Prostate gland (tissue), 2 donors: ENCODE measurements around the gene PLEKHF1. TPM values are rescaled to one million over a fixed set of nuclear protein-coding genes. Genes with fewer than 3 reads are reported as not detected.

Source experiments
- DNase-seq: peaks from one replicate; pipeline ENCODE4 v3.0.0-alpha.2; 2019; ENCODE audit warnings: low spot score
- H3K27ac ChIP-seq, 2 donors: fragments of 200-600 bp; sonication (generic); 2 replicates each; pipeline ENCODE4 v1.5.1; 2017 to 2019
- H3K27me3 ChIP-seq: fragments of 200-600 bp; sonication (generic); replicated peaks from 2 replicates; pipeline ENCODE4 v1.5.1; 2019; ENCODE audit not compliant: insufficient read depth
- H3K36me3 ChIP-seq, 2 donors: fragments of 200-600 bp; sonication (generic); 1 replicate in 1 of 2; 2 replicates in 1 of 2; pipeline versions ENCODE4 v1.5.1 to v1.8.1; 2017 to 2019
- H3K4me1 ChIP-seq: fragments of 200-600 bp; sonication (generic); replicated peaks from 2 replicates; pipeline ENCODE4 v1.5.1; 2019
- H3K4me3 ChIP-seq, 2 donors: fragments of 200-600 bp; sonication (generic); 2 replicates each; pipeline ENCODE4 v1.5.1; 2017 to 2019
- H3K9me3 ChIP-seq: fragments of 200-600 bp; sonication (generic); 2 replicates; pipeline ENCODE4 v1.5.1; 2017
- POLR2A ChIP-seq: fragments of 450-650 bp; IDR thresholded peaks from one replicate; pipeline ENCODE4 v1.6.1; 2016; ENCODE audit warnings: antibody characterized with exemption, mild to moderate bottlenecking
- POLR2AphosphoS5 ChIP-seq: sonication (generic); formaldehyde crosslinking; IDR thresholded peaks from one replicate; pipeline ENCODE4 v1.6.1; 2017; ENCODE audit warnings: antibody characterized with exemption
- WGBS: methylation state at CpG from one replicate; pipeline ENCODE4 v1.1.5; 2018; 5-methylcytosine and 5-hydroxymethylcytosine counted together
- intact Hi-C: fragments of 100-400 bp; cut with DNase I; formaldehyde crosslinking; loops from one replicate; pipeline ENCODE4 v1.14.2; 2022
- total RNA-seq, 2 donors: library from RNA; depleted of rRNA; stranded (reverse); fragments of >200 nt; gene quantifications; one replicate each; pipeline ENCODE4 v1.1.0, GENCODE V29; 2016
- TF ChIP-seq, protein P1 (sequence below), 4 experiments: fragments of 200-600 bp in 2 of 4; fragments of 450-650 bp in 2 of 4; sonication (generic) in 2 of 4; IDR thresholded peaks; 1 replicate in 3 of 4; 2 replicates in 1 of 4; pipeline ENCODE4 v1.5.1; 2016 to 2019; ENCODE audit warnings: antibody characterized with exemption in 4 of 4, mild to moderate bottlenecking in 2 of 4, moderate library complexity in 2 of 4

The PLEKHF1 gene
- total RNA-seq, 2 donors from 2014 or later = 64.3 to 64.4 TPM

DNA sequence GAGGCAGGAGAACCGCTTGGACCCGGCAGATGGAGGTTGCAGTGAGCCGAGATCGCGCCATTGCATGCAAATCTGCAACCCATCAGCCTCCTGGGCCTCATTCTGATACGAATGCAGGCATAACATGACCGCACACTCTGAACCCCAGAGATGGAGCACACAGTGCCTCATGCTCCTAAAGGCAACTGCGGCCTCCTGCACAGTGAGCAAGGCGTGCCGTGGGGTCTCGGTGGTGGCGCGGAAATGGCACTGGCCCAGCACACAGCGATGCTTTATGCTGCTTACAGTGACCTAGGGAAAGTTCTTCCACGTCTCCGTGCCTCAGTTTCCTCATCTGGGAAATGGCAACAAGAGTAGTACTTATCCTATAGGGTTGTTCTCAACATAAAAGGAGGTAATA is 51.8 kb downstream of the PLEKHF1 start:
- TF ChIP-seq, protein P1, sequence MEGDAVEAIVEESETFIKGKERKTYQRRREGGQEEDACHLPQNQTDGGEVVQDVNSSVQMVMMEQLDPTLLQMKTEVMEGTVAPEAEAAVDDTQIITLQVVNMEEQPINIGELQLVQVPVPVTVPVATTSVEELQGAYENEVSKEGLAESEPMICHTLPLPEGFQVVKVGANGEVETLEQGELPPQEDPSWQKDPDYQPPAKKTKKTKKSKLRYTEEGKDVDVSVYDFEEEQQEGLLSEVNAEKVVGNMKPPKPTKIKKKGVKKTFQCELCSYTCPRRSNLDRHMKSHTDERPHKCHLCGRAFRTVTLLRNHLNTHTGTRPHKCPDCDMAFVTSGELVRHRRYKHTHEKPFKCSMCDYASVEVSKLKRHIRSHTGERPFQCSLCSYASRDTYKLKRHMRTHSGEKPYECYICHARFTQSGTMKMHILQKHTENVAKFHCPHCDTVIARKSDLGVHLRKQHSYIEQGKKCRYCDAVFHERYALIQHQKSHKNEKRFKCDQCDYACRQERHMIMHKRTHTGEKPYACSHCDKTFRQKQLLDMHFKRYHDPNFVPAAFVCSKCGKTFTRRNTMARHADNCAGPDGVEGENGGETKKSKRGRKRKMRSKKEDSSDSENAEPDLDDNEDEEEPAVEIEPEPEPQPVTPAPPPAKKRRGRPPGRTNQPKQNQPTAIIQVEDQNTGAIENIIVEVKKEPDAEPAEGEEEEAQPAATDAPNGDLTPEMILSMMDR (IDR thresholded peaks at IDR 0.05) = no peak
- TF ChIP-seq POLR2AphosphoS5 = no peak
- TF ChIP-seq POLR2A = no peak
- H3K4me3 ChIP-seq = no peak overlapping the region
- no peaks in the 10 kb centered on the region for H3K9me3 ChIP-seq
- no peaks in the 10 kb centered on the region for H3K27me3 ChIP-seq
- no peak overlapping the region for H3K27ac ChIP-seq
- H3K4me1 ChIP-seq = peaks cover 5% of the 10 kb centered on the region
- 88% methylated on average over 16 of the region's 16 CpGs for WGBS
- intact Hi-C loops = loop anchor here (10.0 kb wide), 1 partner anchor 52 kb away; the partner anchor contains the start of gene PLEKHF1
- no peaks in the 10 kb centered on the region for H3K36me3 ChIP-seq
- no peak for DNase-seq

DNA sequence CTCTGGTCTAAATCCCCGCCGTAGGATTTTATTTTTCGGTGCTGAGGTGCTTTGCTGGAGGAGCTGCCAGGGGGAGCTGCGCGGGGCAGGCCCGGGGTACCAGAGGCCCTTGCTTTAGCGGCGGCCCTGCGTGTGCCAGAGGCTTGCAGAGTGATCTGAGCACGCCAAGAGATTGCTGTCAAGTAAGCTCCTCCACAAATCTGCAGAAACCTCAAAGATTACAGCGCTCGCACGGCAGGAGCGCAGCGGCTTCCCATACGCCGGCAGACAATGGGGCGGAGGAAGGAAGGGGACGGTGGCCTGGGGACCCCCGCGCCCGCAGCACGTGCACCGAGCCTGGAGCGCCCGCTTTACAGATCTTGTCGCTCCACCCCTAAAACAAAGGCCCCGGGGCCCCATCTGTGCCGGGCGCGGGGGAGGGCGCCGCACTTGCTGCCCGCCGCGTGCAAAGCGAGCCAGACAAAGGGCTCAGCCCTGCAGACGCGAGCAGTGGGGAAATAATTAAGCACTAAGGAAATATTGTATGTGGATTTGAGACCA is 58.9 kb downstream of the PLEKHF1 start:
- no peaks in the 10 kb centered on the region for H3K36me3 ChIP-seq
- no peaks in the 10 kb centered on the region for H3K9me3 ChIP-seq
- no peak overlapping the region for H3K27ac ChIP-seq
- H3K4me3 ChIP-seq = peak overlapping the region in 1 of 2 donors; percentile 29
- no peaks in the 10 kb centered on the region for H3K27me3 ChIP-seq
- no peak for DNase-seq
- TF ChIP-seq POLR2AphosphoS5 = no peak
- no peak for TF ChIP-seq POLR2A
- H3K4me1 ChIP-seq = no peaks in the 10 kb centered on the region
- WGBS = 1% methylated on average over 39 of the region's 39 CpGs
- intact Hi-C loops = no loop called here

DNA sequence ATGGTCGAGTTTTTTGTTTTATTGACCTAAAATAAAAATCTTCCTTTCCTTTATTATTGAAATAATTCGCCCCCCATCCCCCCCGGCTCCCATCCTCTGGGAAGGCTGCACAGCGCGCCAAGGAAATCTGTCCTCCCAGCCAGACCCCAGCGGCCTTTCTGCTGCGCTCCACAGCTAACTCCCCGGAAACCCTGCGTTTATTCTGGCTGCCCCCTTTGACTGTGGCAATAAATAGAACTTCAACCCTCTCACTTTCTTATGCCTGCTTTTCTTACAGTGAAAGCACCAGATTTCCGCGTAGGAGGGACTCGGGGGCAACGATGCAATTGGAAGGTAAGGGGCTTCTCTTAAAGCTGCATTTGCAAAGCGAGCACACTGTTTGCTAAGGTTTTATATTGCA is 59.5 kb downstream of the PLEKHF1 start:
- no peak for DNase-seq
- no peak overlapping the region for H3K4me3 ChIP-seq
- no peaks in the 10 kb centered on the region for H3K9me3 ChIP-seq
- intact Hi-C loops = no loop called here
- H3K4me1 ChIP-seq = no peaks in the 10 kb centered on the region
- H3K27me3 ChIP-seq = no peaks in the 10 kb centered on the region
- H3K27ac ChIP-seq = no peak overlapping the region
- no peaks in the 10 kb centered on the region for H3K36me3 ChIP-seq
- 32% methylated on average over 14 of the region's 14 CpGs for WGBS
- no peak for TF ChIP-seq POLR2AphosphoS5
- no peak for TF ChIP-seq POLR2A
- TF ChIP-seq, protein P1 (IDR thresholded peaks at IDR 0.05) = no peak

Other genes with a start within 250 kb of the PLEKHF1 start
- not detected for gene VSTM2B, start 139.5 kb upstream of the PLEKHF1 start, total RNA-seq
- gene POP4, start 59.2 kb upstream of the PLEKHF1 start, total RNA-seq = 10 to 100 TPM; 62.1 to 94.2 TPM
- 10 to 100 TPM; 27.9 to 42.4 TPM for gene C19orf12, start 49.8 kb downstream of the PLEKHF1 start, total RNA-seq
- 1 to 10 TPM; 1.6 to 8.0 TPM for gene CCNE1, start 146.5 kb downstream of the PLEKHF1 start, total RNA-seq